ES-I3 (cell line): ENCODE measurements around the gene ZNF189.
A peak's percentile ranks its signal among the peaks of the same experiment; 100 is the strongest.

ENCODE experiments used
- H3K36me3 ChIP-seq: 2 replicates; pipeline ENCODE4 v1.6.1; 2013; ENCODE audit warnings: mild to moderate bottlenecking, low read length, control low read depth, moderate library complexity; ENCODE audit not compliant: insufficient read depth
- H3K4me1 ChIP-seq: 2 replicates; pipeline ENCODE4 v1.6.1; 2013; ENCODE audit warnings: mild to moderate bottlenecking, control low read depth, low read length; ENCODE audit not compliant: insufficient read depth
- H3K9ac ChIP-seq: 2 replicates; pipeline ENCODE4 v1.6.1; 2013; ENCODE audit warnings: low read depth, mild to moderate bottlenecking, low read length, moderate library complexity
- H3K9me3 ChIP-seq: 2 replicates; pipeline ENCODE4 v1.6.1; 2013; ENCODE audit warnings: mild to moderate bottlenecking, low read length, moderate library complexity; ENCODE audit not compliant: control insufficient read depth, insufficient read depth

The ZNF189 gene

DNA sequence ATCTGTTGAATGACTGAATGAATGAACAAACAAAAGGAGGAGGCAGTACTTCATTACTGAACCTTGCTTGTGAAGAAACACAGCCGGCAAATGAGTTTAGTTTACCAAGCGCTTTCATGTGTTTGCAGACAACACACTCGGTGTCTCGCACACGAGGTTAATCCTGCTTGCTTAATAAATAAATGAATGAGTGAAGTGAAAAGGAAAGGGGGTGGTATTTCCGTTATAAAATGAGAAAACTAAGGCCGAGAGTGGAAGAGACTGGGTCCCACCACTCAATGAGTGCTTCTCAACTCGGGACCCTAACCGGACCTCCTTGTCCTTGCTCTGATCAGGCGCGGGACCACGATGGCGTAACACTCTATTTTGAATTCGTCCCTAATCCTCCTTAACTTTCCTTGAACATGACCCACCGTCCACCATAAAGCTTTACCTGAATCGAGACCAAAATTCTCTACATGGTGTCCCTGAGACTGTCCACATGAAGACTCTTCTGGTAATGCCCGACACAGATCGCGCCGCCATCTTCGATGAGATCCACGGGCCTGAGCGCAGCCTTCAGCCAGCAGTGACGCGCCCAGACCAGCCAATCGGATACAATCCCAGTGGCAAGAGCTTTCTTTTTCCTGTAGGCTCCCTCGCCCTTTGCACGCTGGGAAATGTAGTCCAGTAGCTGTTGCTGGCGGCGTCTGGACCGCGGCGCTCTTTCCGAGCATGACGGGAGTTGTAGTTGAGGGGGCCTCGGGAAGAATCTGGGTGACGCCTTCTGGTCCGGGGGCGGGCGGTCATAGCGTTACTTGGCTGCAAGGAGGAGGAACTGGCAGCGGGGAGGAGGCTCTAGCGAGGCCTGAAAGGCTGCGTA is at the start of gene ZNF189, which contains the start of gene MRPL50:
TSS of gene ZNF189 (plus strand) at position 784 of the 862 bp plus-strand sequence. CDS start 306 bp downstream, outside the sequence.
TSS of gene MRPL50 (minus strand) at position 551 of the 862 bp plus-strand sequence. CDS start at position 525, 26 bp downstream.
- Histone ChIP-seq H3K9ac (peak within 1 kb of the TSS; percentile 82), H3K36me3 (no peaks in the 10 kb centered on the region; the same call in 1 of the 2 replicates), H3K9me3 (peaks cover 5% of the 10 kb centered on the region; the same call in 1 of the 2 replicates), H3K4me1 (peaks cover 7% of the 10 kb centered on the region; the same call in 1 of the 2 replicates)

DNA sequence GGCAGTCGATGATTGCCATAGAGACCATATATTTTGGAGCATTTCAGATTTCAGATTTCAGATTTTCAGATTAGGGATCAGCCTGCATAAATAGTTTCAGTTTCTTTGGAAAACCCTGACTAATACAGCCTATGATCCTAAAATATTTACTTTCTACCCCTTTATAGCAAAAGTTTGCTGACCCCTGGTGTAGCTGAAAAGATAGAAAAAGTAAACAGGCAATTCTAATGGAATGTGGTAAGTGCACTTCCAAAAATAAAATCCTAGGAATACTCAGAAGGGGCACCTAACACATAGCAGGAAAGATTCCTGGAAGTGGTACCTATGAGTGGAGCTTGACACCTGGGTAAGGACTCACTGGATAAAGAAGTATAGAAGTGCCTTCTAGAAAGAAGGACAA is 48.4 kb upstream of the ZNF189 start:
- Histone ChIP-seq H3K4me1 (no peaks in the 10 kb centered on the region), H3K36me3 (no peaks in the 10 kb centered on the region), H3K9ac (no peak overlapping the region), H3K9me3 (no peaks in the 10 kb centered on the region)

GRCh38 chr9:101352892-101353463 is 45.7 kb upstream of the ZNF189 start:
- no peak overlapping the region for H3K9ac ChIP-seq
- H3K4me1 ChIP-seq, result no peaks in the 10 kb centered on the region
- H3K36me3 ChIP-seq, result no peaks in the 10 kb centered on the region
- H3K9me3 ChIP-seq, result no peaks in the 10 kb centered on the region

- H3K4me1 ChIP-seq, result no peaks in the 10 kb centered on the region
- no peak overlapping the region for H3K9ac ChIP-seq
- no peaks in the 10 kb centered on the region for H3K36me3 ChIP-seq
- no peaks in the 10 kb centered on the region for H3K9me3 ChIP-seq
Measured at GRCh38 chr9:101353683-101354082, 45.0 kb upstream of the ZNF189 start.

DNA sequence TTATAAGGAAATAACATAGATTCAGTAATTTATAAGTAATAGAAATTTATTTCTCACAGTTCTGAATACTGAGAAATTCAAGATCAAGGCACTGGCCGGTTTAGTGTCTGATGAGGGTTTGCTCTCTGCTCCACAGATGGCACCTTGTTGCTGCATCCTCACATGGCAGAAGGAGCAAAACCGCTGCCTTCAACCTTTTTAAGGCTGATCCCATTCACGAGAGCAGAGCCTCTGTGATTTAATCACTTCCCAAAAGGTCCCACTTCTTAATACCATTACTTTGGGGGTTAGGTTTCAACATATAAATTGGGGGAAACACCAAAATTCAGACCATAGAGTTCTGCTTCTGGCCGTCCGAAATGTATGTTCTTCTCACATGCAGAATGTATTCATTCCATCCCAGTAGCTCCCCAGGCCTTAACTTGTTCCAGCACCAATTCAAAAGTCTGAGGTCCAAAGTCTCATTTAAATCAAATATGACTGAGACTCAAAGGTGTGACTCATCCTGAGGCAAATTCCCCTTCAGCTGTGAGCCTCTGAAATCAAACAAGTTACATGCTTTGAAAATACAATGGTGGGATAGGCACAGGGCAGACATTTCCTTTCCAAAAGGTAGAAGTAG is 44.4 kb upstream of the ZNF189 start:
- Histone ChIP-seq H3K9me3 (no peaks in the 10 kb centered on the region), H3K4me1 (no peaks in the 10 kb centered on the region), H3K36me3 (no peaks in the 10 kb centered on the region), H3K9ac (no peak overlapping the region)

GRCh38 chr9:101354765-101355708 is 43.6 kb upstream of the ZNF189 start:
- Histone ChIP-seq H3K9ac (no peak overlapping the region), H3K4me1 (no peaks in the 10 kb centered on the region), H3K9me3 (no peaks in the 10 kb centered on the region), H3K36me3 (no peaks in the 10 kb centered on the region)

DNA sequence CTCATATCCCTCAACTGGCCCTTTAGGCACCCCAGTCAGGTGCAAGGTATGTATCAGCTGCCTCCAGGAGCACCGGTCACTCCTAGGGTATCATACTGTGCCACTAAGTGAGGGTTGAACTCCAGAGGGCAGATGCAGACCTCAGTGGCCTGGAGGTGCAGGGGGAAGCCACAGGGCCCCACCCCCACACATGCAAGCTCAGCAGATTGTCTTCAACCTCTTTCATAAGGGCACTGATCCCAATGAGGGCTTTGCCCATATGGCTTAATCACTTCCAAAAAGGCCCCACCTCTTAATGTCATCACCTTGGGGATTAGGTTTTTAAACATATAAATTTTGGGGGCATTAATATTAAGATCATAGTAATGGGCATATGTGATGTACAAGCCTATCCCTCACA is 42.0 kb upstream of the ZNF189 start:
- H3K9me3 ChIP-seq, result no peaks in the 10 kb centered on the region
- H3K36me3 ChIP-seq, result no peaks in the 10 kb centered on the region
- H3K9ac ChIP-seq, result no peak overlapping the region
- H3K4me1 ChIP-seq, result no peaks in the 10 kb centered on the region

GRCh38 chr9:101359679-101360078 is 39.0 kb upstream of the ZNF189 start:
- no peaks in the 10 kb centered on the region for H3K9me3 ChIP-seq
- H3K9ac ChIP-seq, result no peak overlapping the region
- no peaks in the 10 kb centered on the region for H3K4me1 ChIP-seq
- no peaks in the 10 kb centered on the region for H3K36me3 ChIP-seq

GRCh38 chr9:101360647-101361046 is 38.0 kb upstream of the ZNF189 start:
- no peaks in the 10 kb centered on the region for H3K9me3 ChIP-seq
- H3K9ac ChIP-seq, result no peak overlapping the region
- no peaks in the 10 kb centered on the region for H3K4me1 ChIP-seq
- H3K36me3 ChIP-seq, result no peaks in the 10 kb centered on the region

GRCh38 chr9:101362450-101362849 is 36.2 kb upstream of the ZNF189 start:
- Histone ChIP-seq H3K9ac (no peak overlapping the region), H3K36me3 (no peaks in the 10 kb centered on the region), H3K4me1 (no peaks in the 10 kb centered on the region), H3K9me3 (no peaks in the 10 kb centered on the region)

- Histone ChIP-seq H3K9ac (no peak overlapping the region), H3K36me3 (no peaks in the 10 kb centered on the region), H3K9me3 (no peaks in the 10 kb centered on the region), H3K4me1 (no peaks in the 10 kb centered on the region)
Measured at GRCh38 chr9:101365181-101365580, 33.5 kb upstream of the ZNF189 start.

DNA sequence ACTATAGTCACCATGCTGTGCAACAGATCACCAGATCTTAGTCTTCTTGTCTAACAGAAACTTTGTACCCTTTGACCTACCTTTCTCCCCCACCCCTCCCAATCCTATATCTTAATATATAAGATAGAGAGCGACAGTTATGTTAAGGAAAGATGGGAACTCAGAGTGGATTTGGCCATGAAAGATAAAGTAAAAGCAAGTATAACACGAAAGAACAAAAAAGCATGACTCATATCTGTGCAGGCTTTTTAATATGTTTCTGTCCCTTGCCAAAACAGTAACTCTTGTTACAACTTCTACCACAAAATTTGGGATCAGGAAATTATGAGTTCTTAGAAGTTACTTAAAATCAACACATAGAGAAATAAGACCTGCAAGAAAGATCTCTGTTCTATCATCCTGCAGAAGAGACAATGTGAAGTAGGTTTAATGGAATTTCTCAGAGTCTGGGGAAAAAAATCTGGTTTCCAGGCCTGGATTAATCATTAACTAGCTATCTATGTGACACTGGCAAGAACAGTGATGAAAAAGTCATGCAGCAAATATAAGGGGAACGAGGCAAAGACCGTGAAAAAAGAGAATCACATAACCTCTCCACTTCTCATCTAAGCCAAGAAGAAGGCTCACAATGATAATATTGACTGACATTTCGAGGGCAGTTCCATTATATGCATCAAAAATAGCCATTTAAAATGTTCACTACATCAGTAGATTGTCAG is 32.5 kb upstream of the ZNF189 start:
- Histone ChIP-seq H3K9ac (no peak overlapping the region), H3K36me3 (no peaks in the 10 kb centered on the region), H3K9me3 (no peaks in the 10 kb centered on the region), H3K4me1 (no peaks in the 10 kb centered on the region)

DNA sequence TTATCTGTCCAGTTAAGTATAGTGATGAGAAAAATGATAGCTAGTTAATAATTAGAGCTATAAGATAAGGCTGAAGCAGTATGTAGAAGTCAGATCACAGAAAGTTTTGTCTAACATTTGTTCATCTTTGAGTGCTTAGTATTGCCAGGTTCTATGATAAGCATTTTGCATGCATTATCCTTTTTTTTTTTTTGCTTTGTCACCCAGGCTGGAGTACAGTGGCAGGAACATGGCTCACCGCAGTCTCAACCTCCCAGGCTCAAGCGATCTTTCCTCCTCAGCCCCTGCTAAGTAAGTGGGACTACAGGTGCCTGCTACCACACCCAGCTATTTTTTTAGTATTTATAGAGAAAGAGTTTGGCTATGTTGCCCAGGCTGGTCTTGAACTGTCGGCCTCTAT is 31.3 kb upstream of the ZNF189 start:
- no peak overlapping the region for H3K9ac ChIP-seq
- H3K36me3 ChIP-seq, result no peaks in the 10 kb centered on the region
- no peaks in the 10 kb centered on the region for H3K9me3 ChIP-seq
- no peaks in the 10 kb centered on the region for H3K4me1 ChIP-seq
